PC-3 (cell line): ENCODE data around the gene OR13C8. TPM values are rescaled to one million over a fixed set of nuclear protein-coding genes. Genes with fewer than 3 reads are reported as not detected.

Source experiments
- ATAC-seq: fragments of 200-7000 bp; cut with Tn5 transposase; 2 replicates; pipeline ENCODE4 v1.9.1; 2020; ENCODE audit warnings: mild to moderate bottlenecking, moderate library complexity
- BruUV-seq: library from RNA; stranded (reverse); fragments of 400-500 nt; replicated peaks from 2 replicates; lab custom pipeline; 2021; lab: Mats Ljungman, UMichigan
- CTCF ChIA-PET: fragments of 300-600 bp; sonication (Branson Sonifier 250); formaldehyde crosslinking; loops from one replicate; lab custom pipeline; 2022; ENCODE audit warnings: antibody characterized with exemption; lab: Charles Lee
- POLR2A ChIA-PET: fragments of 300-600 bp; sonication (Branson Sonifier 250); formaldehyde crosslinking; loops from one replicate; lab custom pipeline; 2022; ENCODE audit warnings: antibody characterized with exemption; ENCODE audit not compliant: unreplicated experiment; lab: Charles Lee
- DNase-seq: peaks from one replicate; pipeline ENCODE4 v3.0.0-alpha.2; 2015
- H2AFZ ChIP-seq: fragments of 300-600 bp; sonication (generic); 2 replicates; pipeline ENCODE4 v1.6.0; 2016; ENCODE audit warnings: antibody characterized with exemption, low read length
- H3F3A ChIP-seq: fragments of 300-600 bp; sonication (generic); one replicate; pipeline ENCODE4 v1.6.0; 2017; ENCODE audit warnings: antibody characterized with exemption, low read length, control low read depth, mild to moderate bottlenecking; ENCODE audit not compliant: unreplicated experiment
- H3K27ac ChIP-seq: fragments of 300-600 bp; sonication (generic); 2 replicates; pipeline ENCODE4 v1.5.1; 2016; ENCODE audit warnings: mild to moderate bottlenecking, low read length
- H3K27me3 ChIP-seq: fragments of 300-600 bp; sonication (generic); 2 replicates; pipeline ENCODE4 v1.6.1; 2016; ENCODE audit warnings: low read length, mixed read lengths
- H3K36me3 ChIP-seq: fragments of 300-600 bp; sonication (generic); 2 replicates; pipeline ENCODE4 v1.6.1; 2016; ENCODE audit warnings: low read depth, mixed run types, low read length, mixed read lengths
- H3K4me1 ChIP-seq: fragments of 300-600 bp; sonication (generic); 2 replicates; pipeline ENCODE4 v1.5.1; 2016; ENCODE audit warnings: low read length; ENCODE audit not compliant: insufficient read depth
- H3K4me2 ChIP-seq: fragments of 300-600 bp; sonication (generic); 2 replicates; pipeline ENCODE4 v1.6.0; 2016; ENCODE audit warnings: low read length
- H3K4me3 ChIP-seq: fragments of 300-600 bp; sonication (generic); 2 replicates; pipeline ENCODE4 v1.5.1; 2016; ENCODE audit warnings: mild to moderate bottlenecking, low read length, mixed read lengths
- H3K79me2 ChIP-seq: fragments of 300-600 bp; sonication (generic); 2 replicates; pipeline ENCODE4 v1.6.1; 2017; ENCODE audit warnings: low read length, mixed read lengths
- H3K9ac ChIP-seq: fragments of 300-600 bp; sonication (generic); 2 replicates; pipeline ENCODE4 v1.6.0; 2016; ENCODE audit warnings: mild to moderate bottlenecking, low read length
- H3K9me2 ChIP-seq: fragments of 300-600 bp; sonication (generic); replicated peaks from 2 replicates; pipeline ENCODE4 v1.6.1; 2016; ENCODE audit warnings: mixed run types, low read length, mixed read lengths
- H3K9me3 ChIP-seq: fragments of 300-600 bp; sonication (generic); 2 replicates; pipeline ENCODE4 v1.6.1; 2016; ENCODE audit warnings: low read length, mixed read lengths
- H4K20me1 ChIP-seq: fragments of 300-600 bp; sonication (generic); 2 replicates; pipeline ENCODE4 v1.6.1; 2016; ENCODE audit warnings: low read length, mixed read lengths
- CTCF ChIP-seq: fragments of 300-600 bp; sonication (generic); conservative IDR thresholded peaks from 2 replicates; pipeline ENCODE4 v1.5.1; 2017; ENCODE audit warnings: antibody characterized with exemption, low read depth, mild to moderate bottlenecking, low read length
- EZH2 ChIP-seq: fragments of 300-600 bp; sonication (generic); IDR thresholded peaks from one replicate; pipeline ENCODE4 v1.6.1; 2017; ENCODE audit warnings: antibody characterized with exemption, mild to moderate bottlenecking, low read length; ENCODE audit not compliant: unreplicated experiment
- EZH2phosphoT487 ChIP-seq: fragments of 300-600 bp; sonication (generic); IDR thresholded peaks from 2 replicates; pipeline ENCODE4 v1.6.1; 2018; ENCODE audit warnings: mild to moderate bottlenecking, antibody characterized with exemption, low read length, borderline replicate concordance
- intact Hi-C: fragments of 100-400 bp; cut with micrococcal nuclease; formaldehyde crosslinking; loops from 2 replicates; pipeline ENCODE4 v1.9.0; 2023
- total RNA-seq: library from RNA; depleted of rRNA; stranded (reverse); fragments of >200 nt; gene quantifications from 2 replicates; pipeline ENCODE4 v1.2.3, GENCODE V29; 2014

Gene OR13C8
- total RNA-seq, 1 experiment from 2014 or later = not detected

- ATAC-seq (no peak), DNase-seq (no peak)
- ChIA-PET POLR2A (no interaction called here), CTCF (no interaction called here)
- H3K9ac ChIP-seq = no peak within 1 kb of the TSS
- H3K27me3 ChIP-seq = no peaks in the 10 kb centered on the region
- no peak within 1 kb of the TSS for H2AFZ ChIP-seq
- TF ChIP-seq EZH2 (no peak), CTCF (no peak), EZH2phosphoT487 (no peak)
- H3K4me2 ChIP-seq = no peak within 1 kb of the TSS
- no peaks in the 10 kb centered on the region for H4K20me1 ChIP-seq
- H3K4me1 ChIP-seq = no peaks in the 10 kb centered on the region
- H3K27ac ChIP-seq = no peak within 1 kb of the TSS
- BruUV-seq = no TSS peak
- intact Hi-C loops = no loop called here
- H3K4me3 ChIP-seq = no peak within 1 kb of the TSS
- no peaks in the 10 kb centered on the region for H3K9me3 ChIP-seq
- no peaks in the 10 kb centered on the region for H3K79me2 ChIP-seq
- H3K9me2 ChIP-seq = no peaks in the 10 kb centered on the region
- no peaks in the 10 kb centered on the region for H3F3A ChIP-seq
- H3K36me3 ChIP-seq = no peaks in the 10 kb centered on the region
Observed at GRCh38 chr9:104536756-104537155, 32.2 kb upstream of the OR13C8 start, which contains the start of gene OR13C3. OR13C3 (minus strand) TSS chr9:104536856; CDS start chr9:104536723, 133 bp downstream.

DNA sequence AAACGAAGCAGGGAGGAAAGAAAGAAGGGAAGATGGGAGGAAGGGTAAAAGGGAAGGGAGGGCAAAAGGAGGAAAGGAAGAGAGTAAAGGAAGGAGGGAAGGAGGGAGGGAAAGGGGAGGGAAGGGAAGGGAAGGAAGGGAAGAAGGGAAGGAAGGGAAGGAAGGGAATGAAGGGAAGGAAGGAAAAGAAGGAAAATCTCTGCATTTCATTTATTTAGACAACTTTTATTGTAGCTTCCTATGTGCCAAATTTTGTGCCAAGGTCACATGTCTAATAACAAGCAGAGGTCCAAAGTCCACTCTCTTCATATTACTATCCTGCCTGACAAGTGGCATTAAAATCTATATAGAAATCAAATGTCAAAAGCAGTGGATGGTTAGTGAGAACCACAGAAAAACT lies 29.7 kb upstream of the OR13C8 start:
- Histone ChIP-seq H3K27ac (no peak overlapping the region), H3K9ac (no peak overlapping the region), H3K9me2 (no peaks in the 10 kb centered on the region), H3K4me3 (no peak overlapping the region), H2AFZ (no peak overlapping the region), H3K27me3 (no peaks in the 10 kb centered on the region), H3K9me3 (no peaks in the 10 kb centered on the region), H4K20me1 (no peaks in the 10 kb centered on the region), H3K4me1 (no peaks in the 10 kb centered on the region), H3K36me3 (no peaks in the 10 kb centered on the region), H3F3A (no peaks in the 10 kb centered on the region), H3K79me2 (no peaks in the 10 kb centered on the region), H3K4me2 (no peak overlapping the region)
- intact Hi-C loops = no loop called here
- no TSS peak for BruUV-seq
- CTCF ChIA-PET = no interaction called here
- DNase-seq (no peak), ATAC-seq (no peak)
- POLR2A ChIA-PET = no interaction called here
- no peak for TF ChIP-seq EZH2

GRCh38 chr9:104544644-104545043 lies 24.3 kb upstream of the OR13C8 start:
- no peak overlapping the region for H3K27ac ChIP-seq
- intact Hi-C loops = no loop called here
- ChIA-PET POLR2A (no interaction called here), CTCF (interaction anchor here (0.6 kb wide), 1 partner anchor 198 kb away, joined by 3 read pairs; no protein-coding TSS in a partner anchor)
- H3K9me2 ChIP-seq = no peaks in the 10 kb centered on the region
- TF ChIP-seq EZH2 (no peak), EZH2phosphoT487 (no peak), CTCF (no peak)
- no peaks in the 10 kb centered on the region for H3K27me3 ChIP-seq
- H4K20me1 ChIP-seq = no peaks in the 10 kb centered on the region
- no peak overlapping the region for H3K9ac ChIP-seq
- DNase-seq (no peak), ATAC-seq (no peak)
- H3K4me3 ChIP-seq = no peak overlapping the region
- H3K4me2 ChIP-seq = no peak overlapping the region
- no peaks in the 10 kb centered on the region for H3K9me3 ChIP-seq
- no peaks in the 10 kb centered on the region for H3K4me1 ChIP-seq
- no peaks in the 10 kb centered on the region for H3K36me3 ChIP-seq
- H2AFZ ChIP-seq = no peak overlapping the region
- BruUV-seq = no TSS peak
- H3F3A ChIP-seq = no peaks in the 10 kb centered on the region
- H3K79me2 ChIP-seq = no peaks in the 10 kb centered on the region
